Trophoblast cell (in vitro differentiated cells and primary cell): ENCODE data around the gene ELL.

Experiments
- DNase-seq, 2 donors: peaks; one replicate each; pipeline ENCODE4 v3.0.0-alpha.2; 2016
- H2AFZ ChIP-seq: 2 replicates; pipeline ENCODE4 v1.6.1; 2013; ENCODE audit warnings: low read length, moderate library complexity, mild to moderate bottlenecking; ENCODE audit not compliant: insufficient read depth, poor library complexity
- H2AK5ac ChIP-seq: 2 replicates; pipeline ENCODE4 v1.6.1; 2013; ENCODE audit warnings: mild to moderate bottlenecking, low read length
- H2BK120ac ChIP-seq: 2 replicates; pipeline ENCODE4 v1.6.1; 2013; ENCODE audit warnings: low read length, mild to moderate bottlenecking, moderate library complexity; ENCODE audit not compliant: insufficient read depth, poor library complexity
- H2BK12ac ChIP-seq: 2 replicates; pipeline ENCODE4 v1.6.1; 2013; ENCODE audit warnings: mild to moderate bottlenecking, low read length, moderate library complexity
- H2BK5ac ChIP-seq: 2 replicates; pipeline ENCODE4 v1.6.1; 2013; ENCODE audit warnings: low read length, low read depth, moderate library complexity, mild to moderate bottlenecking; ENCODE audit not compliant: poor library complexity
- H3K14ac ChIP-seq: 2 replicates; pipeline ENCODE4 v1.6.1; 2013; ENCODE audit warnings: mild to moderate bottlenecking, low read length
- H3K18ac ChIP-seq: 2 replicates; pipeline ENCODE4 v1.6.1; 2013; ENCODE audit warnings: mild to moderate bottlenecking, low read length
- H3K23ac ChIP-seq: 2 replicates; pipeline ENCODE4 v1.6.1; 2013; ENCODE audit warnings: low read length
- H3K27ac ChIP-seq: 2 replicates; pipeline ENCODE4 v1.5.1; 2013; ENCODE audit warnings: low read depth, mild to moderate bottlenecking, inconsistent platforms, low read length, moderate library complexity
- H3K27me3 ChIP-seq: 2 replicates; pipeline ENCODE4 v1.6.1; 2013; ENCODE audit warnings: inconsistent platforms, mild to moderate bottlenecking, low read length, moderate library complexity; ENCODE audit not compliant: insufficient read depth
- H3K36me3 ChIP-seq, 2 experiments: 1 replicate in 1 of 2; 2 replicates in 1 of 2; pipeline ENCODE4 v1.6.1; 2013; ENCODE audit warnings: low read length in 2 of 2, mild to moderate bottlenecking in 2 of 2, moderate library complexity in 1 of 2; ENCODE audit not compliant: insufficient read depth in 2 of 2, control insufficient read depth in 1 of 2
- H3K4ac ChIP-seq: 2 replicates; pipeline ENCODE4 v1.6.1; 2013; ENCODE audit warnings: low read depth, mild to moderate bottlenecking, low read length, moderate library complexity
- H3K4me1 ChIP-seq, 2 experiments: 1 replicate in 1 of 2; 2 replicates in 1 of 2; pipeline ENCODE4 v1.6.1; 2013; ENCODE audit warnings: low read length in 2 of 2, mild to moderate bottlenecking in 2 of 2, moderate library complexity in 1 of 2; ENCODE audit not compliant: insufficient read depth in 2 of 2, control insufficient read depth in 1 of 2
- H3K4me2 ChIP-seq: 2 replicates; pipeline ENCODE4 v1.6.1; 2013; ENCODE audit warnings: inconsistent platforms, mild to moderate bottlenecking, low read length, moderate library complexity
- H3K4me3 ChIP-seq: 2 replicates; pipeline ENCODE4 v1.5.1; 2013; ENCODE audit warnings: mild to moderate bottlenecking, low read depth, low read length, inconsistent platforms
- H3K79me1 ChIP-seq: one replicate; pipeline ENCODE4 v1.6.1; 2013; ENCODE audit warnings: low read length
- H3K79me2 ChIP-seq: 2 replicates; pipeline ENCODE4 v1.6.1; 2013; ENCODE audit warnings: low read length, mild to moderate bottlenecking; ENCODE audit not compliant: control insufficient read depth, insufficient read depth, poor library complexity
- H3K9ac ChIP-seq: 2 replicates; pipeline ENCODE4 v1.6.1; 2013; ENCODE audit warnings: mild to moderate bottlenecking, low read length
- H3K9me3 ChIP-seq: 2 replicates; pipeline ENCODE4 v1.6.1; 2013; ENCODE audit warnings: low read depth, mild to moderate bottlenecking, control low read depth, inconsistent platforms, low read length; ENCODE audit not compliant: insufficient read depth
- H4K12ac ChIP-seq: 2 replicates; pipeline ENCODE4 v1.6.1; 2013; ENCODE audit warnings: low read depth, mild to moderate bottlenecking, low read length, moderate library complexity
- H4K8ac ChIP-seq: 2 replicates; pipeline ENCODE4 v1.6.1; 2013; ENCODE audit warnings: low read depth, mild to moderate bottlenecking, low read length, moderate library complexity
- H4K91ac ChIP-seq: one replicate; pipeline ENCODE4 v1.6.1; 2013; ENCODE audit warnings: low read depth, mild to moderate bottlenecking, low read length, moderate library complexity
- WGBS: extraction: QIAGEN DNeasy Blood & Tissue Kit; methylation state at CpG from one replicate; pipeline ENCODE4 v1.1.7; 2013; ENCODE audit warnings: missing lambda C conversion rate; ENCODE audit not compliant: insufficient read length, insufficient coverage; ENCODE audit errors: extremely low coverage; 5-methylcytosine and 5-hydroxymethylcytosine counted together

Gene ELL

GRCh38 chr19:18532168-18532890 lies 10.5 kb upstream of the ELL start:
- no peak overlapping the region for H3K14ac ChIP-seq
- no CpG with 5 or more reads among the region's 22 CpGs for WGBS

GRCh38 chr19:18531485-18531884 lies 9.6 kb upstream of the ELL start:
- no CpG with 5 or more reads among the region's 9 CpGs for WGBS

More at GRCh38 chr19:18532168-18532890, 10.5 kb upstream of the ELL start:
- DNase-seq: no peak
- no peak overlapping the region for H3K9ac ChIP-seq
- H4K12ac ChIP-seq: no peak overlapping the region
- no peaks in the 10 kb centered on the region for H3K79me1 ChIP-seq
- H4K8ac ChIP-seq: no peak overlapping the region
- H3K36me3 ChIP-seq: peaks cover 44 to 45% of the 10 kb centered on the region in 2 experiments
- no peak overlapping the region for H2AK5ac ChIP-seq
- H2AFZ ChIP-seq: no peak overlapping the region
- no peak overlapping the region for H3K4me2 ChIP-seq
- no peak overlapping the region for H3K4ac ChIP-seq
- no peak overlapping the region for H2BK5ac ChIP-seq
- H3K79me2 ChIP-seq: no peaks in the 10 kb centered on the region
- H3K18ac ChIP-seq: no peak overlapping the region
- no peaks in the 10 kb centered on the region for H3K27me3 ChIP-seq
- H3K27ac ChIP-seq: no peak overlapping the region
- no peaks in the 10 kb centered on the region for H3K4me1 ChIP-seq
- H2BK120ac ChIP-seq: no peak overlapping the region
- H3K9me3 ChIP-seq: peaks cover 4% of the 10 kb centered on the region
- no peak overlapping the region for H2BK12ac ChIP-seq
- no peak overlapping the region for H4K91ac ChIP-seq
- H3K4me3 ChIP-seq: no peak overlapping the region
- no peak overlapping the region for H3K23ac ChIP-seq

GRCh38 chr19:18529782-18530181 lies 7.9 kb upstream of the ELL start:
- Histone ChIP-seq H3K9me3 (peaks cover 6% of the 10 kb centered on the region), H3K4me1 (peaks cover 0 to 2% of the 10 kb centered on the region in 2 experiments), H4K12ac (no peak overlapping the region), H3K36me3 (peaks cover 24 to 26% of the 10 kb centered on the region in 2 experiments), H3K14ac (no peak overlapping the region), H3K79me1 (no peaks in the 10 kb centered on the region), H3K79me2 (no peaks in the 10 kb centered on the region), H2BK120ac (no peak overlapping the region), H2BK5ac (no peak overlapping the region), H3K27me3 (no peaks in the 10 kb centered on the region), H4K91ac (no peak overlapping the region), H3K4ac (no peak overlapping the region), H3K23ac (no peak overlapping the region), H2AK5ac (no peak overlapping the region), H4K8ac (no peak overlapping the region), H3K4me3 (no peak overlapping the region), H2BK12ac (no peak overlapping the region), H2AFZ (no peak overlapping the region), H3K18ac (no peak overlapping the region), H3K4me2 (no peak overlapping the region), H3K27ac (no peak overlapping the region), H3K9ac (no peak overlapping the region)
- no CpG with 5 or more reads among the region's 7 CpGs for WGBS
- DNase-seq: peak; percentile 63 to 77

More at GRCh38 chr19:18531485-18531884, 9.6 kb upstream of the ELL start:
- H2AFZ ChIP-seq: no peak overlapping the region
- H2AK5ac ChIP-seq: no peak overlapping the region
- H4K8ac ChIP-seq: no peak overlapping the region
- no peaks in the 10 kb centered on the region for H3K79me2 ChIP-seq
- no peak for DNase-seq
- no peak overlapping the region for H3K14ac ChIP-seq
- H3K4ac ChIP-seq: no peak overlapping the region
- H3K27me3 ChIP-seq: no peaks in the 10 kb centered on the region
- peaks cover 37 to 39% of the 10 kb centered on the region in 2 experiments for H3K36me3 ChIP-seq
- no peak overlapping the region for H4K12ac ChIP-seq
- H3K4me1 ChIP-seq: peaks cover 0 to under 1% of the 10 kb centered on the region in 2 experiments
- no peak overlapping the region for H3K4me3 ChIP-seq
- H2BK5ac ChIP-seq: no peak overlapping the region
- H3K18ac ChIP-seq: no peak overlapping the region
- no peak overlapping the region for H3K4me2 ChIP-seq
- no peak overlapping the region for H4K91ac ChIP-seq
- H3K27ac ChIP-seq: no peak overlapping the region
- H3K23ac ChIP-seq: no peak overlapping the region
- no peak overlapping the region for H2BK120ac ChIP-seq
- peaks cover 4% of the 10 kb centered on the region for H3K9me3 ChIP-seq
- H3K9ac ChIP-seq: no peak overlapping the region
- no peaks in the 10 kb centered on the region for H3K79me1 ChIP-seq
- H2BK12ac ChIP-seq: no peak overlapping the region

GRCh38 chr19:18526316-18526715 lies 4.4 kb upstream of the ELL start:
- Histone ChIP-seq H4K91ac (no peak overlapping the region), H4K8ac (no peak overlapping the region), H3K9me3 (peaks cover 3% of the 10 kb centered on the region), H2BK5ac (no peak overlapping the region), H2AFZ (no peak overlapping the region), H4K12ac (no peak overlapping the region), H3K27me3 (no peaks in the 10 kb centered on the region), H2BK120ac (no peak overlapping the region), H3K4ac (no peak overlapping the region), H3K18ac (no peak overlapping the region), H3K23ac (no peak overlapping the region), H3K4me1 (peaks cover 0 to 5% of the 10 kb centered on the region in 2 experiments), H3K27ac (no peak overlapping the region), H2AK5ac (no peak overlapping the region), H3K4me2 (no peak overlapping the region), H3K9ac (no peak overlapping the region), H3K14ac (no peak overlapping the region), H3K79me1 (peaks cover 5% of the 10 kb centered on the region), H2BK12ac (no peak overlapping the region), H3K4me3 (no peak overlapping the region), H3K79me2 (peaks cover 5% of the 10 kb centered on the region), H3K36me3 (peaks cover 2 to 4% of the 10 kb centered on the region in 2 experiments)
- WGBS: no CpG with 5 or more reads among the region's 9 CpGs
- DNase-seq: peak; percentile 84 to 90
